ENCODE results near the gene ITGAV.
A peak's percentile ranks its signal among the peaks of the same experiment; 100 is the strongest.

ITGAV gene

GRCh38 chr2:186595219-186595618 lies 5.4 kb downstream of the ITGAV start:
- no peak for DNase-seq (ENCODE audit: insufficient read length)

DNA sequence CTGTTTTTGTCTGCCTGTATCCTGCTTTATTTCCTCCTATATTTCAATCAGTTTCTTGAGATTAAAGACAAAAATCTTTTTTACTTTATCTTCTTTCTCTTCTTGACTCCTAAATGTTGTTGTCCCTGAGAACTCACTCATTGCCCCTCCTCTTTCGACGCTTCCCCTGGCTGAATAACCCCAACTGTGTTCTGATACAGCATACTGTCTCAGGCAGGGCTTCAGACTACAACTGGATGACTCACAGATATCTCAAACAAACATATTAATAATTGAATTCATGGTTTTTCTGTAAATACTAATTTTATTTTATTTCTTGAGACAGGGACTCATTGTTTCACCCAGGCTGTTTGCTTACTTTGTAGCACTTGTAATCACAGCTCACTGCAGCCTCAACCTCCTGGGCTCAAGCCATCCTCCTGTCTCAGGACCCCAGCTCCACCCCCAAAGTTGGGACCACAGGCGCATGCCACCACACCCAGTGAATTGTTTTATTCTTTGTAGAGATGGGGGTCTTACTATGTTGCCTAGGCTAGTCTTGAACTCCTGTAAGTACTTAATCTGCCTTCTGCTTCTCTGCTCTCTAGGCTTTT lies 9.4 kb downstream of the ITGAV start:
- no peak for DNase-seq (ENCODE audit: insufficient read length)
- TF ChIP-seq TAF1 (IDR thresholded peaks at IDR 0.05; ENCODE audit: borderline replicate concordance, low read depth, low read length) (no peak), POLR2A (IDR thresholded peaks at IDR 0.05; ENCODE audit: low read depth, low read length) (no peak), POLR2AphosphoS5 (IDR thresholded peaks at IDR 0.05; ENCODE audit: low read depth, low read length) (no peak)
- no peak for FAIRE-seq

More at GRCh38 chr2:186595219-186595618, 5.4 kb downstream of the ITGAV start:
- TF ChIP-seq TAF1 (IDR thresholded peaks at IDR 0.05; ENCODE audit: borderline replicate concordance, low read depth, low read length): no peak
- no peak for TF ChIP-seq POLR2A (IDR thresholded peaks at IDR 0.05; ENCODE audit: low read depth, low read length)
- TF ChIP-seq POLR2AphosphoS5 (IDR thresholded peaks at IDR 0.05; ENCODE audit: low read depth, low read length): no peak
- no peak for FAIRE-seq

GRCh38 chr2:186603286-186603685 lies 13.4 kb downstream of the ITGAV start:
- DNase-seq (ENCODE audit: insufficient read length) (no peak), FAIRE-seq (no peak)
- TF ChIP-seq TAF1 (IDR thresholded peaks at IDR 0.05; ENCODE audit: borderline replicate concordance, low read depth, low read length) (no peak), POLR2AphosphoS5 (IDR thresholded peaks at IDR 0.05; ENCODE audit: low read depth, low read length) (no peak), POLR2A (IDR thresholded peaks at IDR 0.05; ENCODE audit: low read depth, low read length) (no peak)

- DNase-seq (ENCODE audit: insufficient read length) (no peak), FAIRE-seq (no peak)
- TF ChIP-seq POLR2AphosphoS5 (IDR thresholded peaks at IDR 0.05; ENCODE audit: low read depth, low read length) (no peak), POLR2A (IDR thresholded peaks at IDR 0.05; ENCODE audit: low read depth, low read length) (no peak), TAF1 (IDR thresholded peaks at IDR 0.05; ENCODE audit: borderline replicate concordance, low read depth, low read length) (no peak)
These were observed 15.2 kb downstream of the ITGAV start for GRCh38 chr2:186605041-186605440.

DNA sequence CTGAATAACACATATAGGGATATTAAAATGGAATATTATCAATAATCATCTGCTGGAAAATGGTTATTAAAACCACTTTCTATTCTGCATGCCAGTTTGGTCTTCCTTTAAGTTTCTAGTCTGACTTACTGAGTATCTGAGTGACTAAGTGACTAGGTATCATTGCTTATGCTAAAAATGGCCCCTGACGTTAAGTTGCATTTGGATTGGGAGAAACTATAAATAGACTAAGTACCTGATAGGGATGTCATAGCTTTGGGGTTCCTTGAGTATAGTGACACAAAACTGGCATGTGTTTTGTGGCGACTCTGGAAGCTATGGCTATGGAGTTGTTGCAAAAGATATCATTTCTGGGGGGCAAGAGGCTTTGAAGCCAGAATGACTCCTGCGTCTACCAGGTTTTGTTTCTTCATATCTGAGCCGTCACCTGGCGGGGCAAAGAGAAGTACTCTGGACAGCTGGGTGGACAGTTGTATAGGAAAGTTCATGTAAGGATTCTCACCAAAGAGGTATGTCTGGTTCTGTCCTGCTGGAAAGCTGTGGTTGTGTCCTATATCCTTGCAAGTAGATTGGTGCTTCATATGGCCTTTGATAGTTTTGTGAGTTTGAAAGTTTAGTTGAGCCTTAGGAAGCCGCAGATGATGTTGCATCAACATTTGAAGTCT lies 17.9 kb downstream of the ITGAV start:
- DNase-seq (ENCODE audit: insufficient read length) (no peak), FAIRE-seq (no peak)
- TF ChIP-seq POLR2AphosphoS5 (IDR thresholded peaks at IDR 0.05; ENCODE audit: low read depth, low read length) (no peak), POLR2A (IDR thresholded peaks at IDR 0.05; ENCODE audit: low read depth, low read length) (no peak), TAF1 (IDR thresholded peaks at IDR 0.05; ENCODE audit: borderline replicate concordance, low read depth, low read length) (no peak)

- no peak for FAIRE-seq
- DNase-seq (ENCODE audit: insufficient read length): no peak
- no peak for TF ChIP-seq POLR2A (IDR thresholded peaks at IDR 0.05; ENCODE audit: low read depth, low read length)
- no peak for TF ChIP-seq POLR2AphosphoS5 (IDR thresholded peaks at IDR 0.05; ENCODE audit: low read depth, low read length)
- no peak for TF ChIP-seq TAF1 (IDR thresholded peaks at IDR 0.05; ENCODE audit: borderline replicate concordance, low read depth, low read length)
These were observed 20.9 kb downstream of the ITGAV start for GRCh38 chr2:186610785-186611184.

- no peak for FAIRE-seq
- TF ChIP-seq POLR2A (IDR thresholded peaks at IDR 0.05; ENCODE audit: low read depth, low read length) (no peak), TAF1 (IDR thresholded peaks at IDR 0.05; ENCODE audit: borderline replicate concordance, low read depth, low read length) (no peak), POLR2AphosphoS5 (IDR thresholded peaks at IDR 0.05; ENCODE audit: low read depth, low read length) (no peak)
- no peak for DNase-seq (ENCODE audit: insufficient read length)
These were observed 21.7 kb downstream of the ITGAV start for GRCh38 chr2:186611526-186611925.

GRCh38 chr2:186612026-186612425 lies 22.2 kb downstream of the ITGAV start:
- FAIRE-seq (no peak), DNase-seq (ENCODE audit: insufficient read length) (no peak)
- no peak for TF ChIP-seq POLR2AphosphoS5 (IDR thresholded peaks at IDR 0.05; ENCODE audit: low read depth, low read length)
- no peak for TF ChIP-seq POLR2A (IDR thresholded peaks at IDR 0.05; ENCODE audit: low read depth, low read length)
- no peak for TF ChIP-seq TAF1 (IDR thresholded peaks at IDR 0.05; ENCODE audit: borderline replicate concordance, low read depth, low read length)

- peak; percentile 27 for FAIRE-seq
These were observed 22.9 kb downstream of the ITGAV start for GRCh38 chr2:186612555-186613440.

GRCh38 chr2:186614373-186614772 lies 24.5 kb downstream of the ITGAV start:
- FAIRE-seq: no peak
- TF ChIP-seq POLR2A (IDR thresholded peaks at IDR 0.05; ENCODE audit: low read depth, low read length) (no peak), TAF1 (IDR thresholded peaks at IDR 0.05; ENCODE audit: borderline replicate concordance, low read depth, low read length) (no peak), POLR2AphosphoS5 (IDR thresholded peaks at IDR 0.05; ENCODE audit: low read depth, low read length) (no peak)
- DNase-seq (ENCODE audit: insufficient read length): no peak

More at GRCh38 chr2:186612555-186613440, 22.9 kb downstream of the ITGAV start:
- DNase-seq (ENCODE audit: insufficient read length): no peak
- TF ChIP-seq TAF1 (IDR thresholded peaks at IDR 0.05; ENCODE audit: borderline replicate concordance, low read depth, low read length): no peak
- no peak for TF ChIP-seq POLR2AphosphoS5 (IDR thresholded peaks at IDR 0.05; ENCODE audit: low read depth, low read length)
- TF ChIP-seq POLR2A (IDR thresholded peaks at IDR 0.05; ENCODE audit: low read depth, low read length): no peak

DNA sequence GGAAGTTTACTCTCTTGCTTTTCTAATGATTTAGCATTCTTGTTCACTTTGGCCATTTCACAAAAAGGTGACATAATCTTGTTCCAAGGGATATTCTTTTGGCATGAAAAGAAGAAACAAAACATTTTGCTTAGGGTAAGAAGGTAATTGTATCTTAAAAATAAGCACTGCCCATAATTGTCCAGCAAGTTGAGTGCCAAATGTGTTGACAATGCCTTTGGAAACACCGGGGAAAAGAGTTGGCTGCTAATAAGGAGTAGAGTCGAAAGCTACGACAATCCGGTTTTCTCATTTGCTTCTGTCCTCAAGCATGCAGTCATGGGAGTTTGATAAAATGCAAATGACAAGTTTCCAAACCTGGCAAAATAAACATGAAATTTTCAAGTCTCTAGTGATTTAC lies 27.3 kb downstream of the ITGAV start:
- no peak for TF ChIP-seq POLR2AphosphoS5 (IDR thresholded peaks at IDR 0.05; ENCODE audit: low read depth, low read length)
- no peak for TF ChIP-seq POLR2A (IDR thresholded peaks at IDR 0.05; ENCODE audit: low read depth, low read length)
- no peak for TF ChIP-seq TAF1 (IDR thresholded peaks at IDR 0.05; ENCODE audit: borderline replicate concordance, low read depth, low read length)
- no peak for DNase-seq (ENCODE audit: insufficient read length)
- peak; percentile 72 for FAIRE-seq
